COLO829 (cell line): ENCODE data around the gene NSUN6.
A peak's percentile ranks its signal among the peaks of the same experiment; 100 is the strongest.

Experiments used
- DNase-seq: peaks from one replicate; pipeline ENCODE4 v3.0.0; 2012; ENCODE audit warnings: low spot score

The NSUN6 gene

DNA sequence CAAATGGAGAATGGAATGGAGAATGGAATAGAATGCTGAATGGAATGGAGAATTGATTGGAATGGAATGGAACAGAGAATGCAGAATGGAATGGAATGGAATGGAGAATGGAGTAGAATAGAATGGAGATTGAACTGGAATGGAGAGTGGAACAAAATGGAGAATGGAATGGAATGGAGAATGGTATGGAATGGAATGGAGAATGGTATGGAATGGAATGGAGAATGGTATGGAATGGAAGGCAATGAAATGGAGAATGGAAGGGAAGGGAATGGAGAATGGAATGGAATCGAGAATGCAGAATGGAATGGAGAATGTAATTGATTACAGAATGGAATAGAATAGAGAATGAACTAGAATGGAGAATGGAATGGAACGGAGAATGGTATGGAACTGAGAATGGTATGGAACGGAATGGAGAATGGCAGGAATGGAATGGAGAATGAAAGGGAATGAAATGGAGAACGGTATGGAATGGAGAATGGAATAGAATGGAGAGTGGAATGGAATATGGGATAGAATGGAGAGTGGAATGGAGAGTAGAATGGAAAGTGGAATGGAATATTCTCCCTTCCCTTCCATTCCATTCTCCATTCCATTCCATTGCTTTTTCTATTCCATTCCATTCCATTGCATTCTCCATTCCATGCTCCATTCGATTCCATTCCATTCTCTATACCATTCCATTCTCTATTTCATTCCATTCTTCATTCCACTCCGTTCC is 88.2 kb downstream of the NSUN6 start:
- DNase-seq = no peak

DNA sequence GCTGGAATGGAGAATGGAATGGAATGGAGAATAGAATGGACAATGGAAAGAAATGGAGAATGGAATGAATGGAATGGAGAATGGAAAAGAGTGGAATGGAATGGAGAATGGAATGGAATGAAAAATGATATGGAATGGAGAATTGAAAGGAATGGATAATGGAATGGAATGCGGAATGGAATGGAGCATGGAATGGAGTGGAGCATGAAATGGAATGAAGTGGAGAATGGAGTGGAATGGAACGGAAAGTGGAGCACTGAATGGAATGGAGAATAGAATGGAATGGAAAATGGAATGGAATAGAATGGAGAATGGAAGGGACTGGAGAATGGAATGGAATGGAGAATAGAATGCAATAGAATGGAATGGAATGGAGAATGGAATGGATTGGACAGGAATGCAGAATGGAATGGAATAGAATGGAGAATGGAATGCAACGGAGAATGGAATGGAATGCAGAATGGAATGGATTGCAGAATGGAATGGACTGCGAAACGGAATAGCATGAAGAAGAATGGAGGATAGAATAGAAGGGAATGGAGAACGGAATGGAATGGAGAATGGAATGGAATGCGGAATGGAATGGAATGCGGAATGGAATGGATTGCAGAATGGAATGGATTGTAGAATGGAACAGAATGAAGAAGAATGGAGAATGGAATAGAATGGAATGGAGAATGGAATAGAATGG is 89.4 kb downstream of the NSUN6 start:
- no peak for DNase-seq

DNA sequence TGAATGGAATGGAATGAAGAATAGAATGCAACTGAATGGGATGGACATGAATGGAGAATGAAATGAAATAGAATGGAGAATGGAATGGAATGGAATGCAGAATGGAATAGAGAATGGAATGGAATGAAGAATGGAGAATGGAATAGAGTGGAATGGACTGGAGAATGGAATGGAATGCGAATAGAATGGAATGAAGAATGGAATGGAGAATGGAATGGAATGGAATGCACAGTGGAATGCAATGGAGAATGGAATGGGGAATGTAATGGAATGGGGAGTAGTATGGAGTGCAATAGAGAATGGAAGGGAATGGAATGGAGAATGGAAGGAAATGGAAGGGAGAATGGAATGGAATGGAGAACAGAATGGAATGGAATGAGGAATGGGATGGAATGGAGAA is 93.4 kb downstream of the NSUN6 start:
- DNase-seq = no peak

- no peak for DNase-seq
Measured at GRCh38 chr10:18556522-18557147, 94.8 kb downstream of the NSUN6 start.

DNA sequence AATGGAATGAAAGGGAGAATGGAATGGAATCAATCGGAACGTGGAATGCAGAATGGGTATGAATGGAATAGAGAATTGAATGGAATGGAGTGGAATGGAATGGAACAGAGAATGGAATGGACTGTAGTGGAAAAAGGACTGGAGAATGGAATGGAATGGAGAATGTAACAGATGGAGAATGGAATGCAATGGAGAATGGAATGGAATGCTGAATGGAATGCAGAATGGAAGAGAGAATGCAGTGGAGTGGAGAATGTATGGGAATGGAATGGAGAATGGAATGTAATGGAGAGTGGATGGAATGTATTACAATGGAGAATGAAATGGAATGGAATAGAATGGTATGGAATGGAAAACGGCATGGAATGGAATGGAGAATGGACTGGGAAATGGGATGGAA is 96.9 kb downstream of the NSUN6 start:
- DNase-seq = no peak

GRCh38 chr10:18551473-18551872 is 99.9 kb downstream of the NSUN6 start:
- no peak for DNase-seq

- no peak for DNase-seq
Measured at GRCh38 chr10:18549105-18549504, 102.3 kb downstream of the NSUN6 start.

GRCh38 chr10:18545621-18546305 is 105.6 kb downstream of the NSUN6 start:
- no peak for DNase-seq

DNA sequence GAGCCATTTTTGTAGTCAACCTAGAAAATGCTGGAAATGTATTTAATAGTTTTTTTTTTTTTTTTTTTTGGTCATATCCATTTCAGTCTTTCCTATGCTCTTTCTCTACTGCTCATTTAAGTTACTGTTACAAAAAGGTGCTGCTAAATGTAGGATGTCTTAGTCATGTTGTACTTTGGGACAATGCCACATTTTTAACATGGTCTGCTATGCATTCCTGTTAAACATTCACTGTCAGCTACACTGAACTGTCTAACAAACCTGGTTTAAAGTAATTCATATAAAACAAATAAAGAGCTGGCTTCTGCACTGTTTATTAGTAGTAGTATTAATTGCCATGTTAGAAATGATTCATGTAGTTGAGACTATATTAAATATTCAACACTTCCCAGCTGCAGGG is 108.6 kb downstream of the NSUN6 start:
- DNase-seq = no peak

DNA sequence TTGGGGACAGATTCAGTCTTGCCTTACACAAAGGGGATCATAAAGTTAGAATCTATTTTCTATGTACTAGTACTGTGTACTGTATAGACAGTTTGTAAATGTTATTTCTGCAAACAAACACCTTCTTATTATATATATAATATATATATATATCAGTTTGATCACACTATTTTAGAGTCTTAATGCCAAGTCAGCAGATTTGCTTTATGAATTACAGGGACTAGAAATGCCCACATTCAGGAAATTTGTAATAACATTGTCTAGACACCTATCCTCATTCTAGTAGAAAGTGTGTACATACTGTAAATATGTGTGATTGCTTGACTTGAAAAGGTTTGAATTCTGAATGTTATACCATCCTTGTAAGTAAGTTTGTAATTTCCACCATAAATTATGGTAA is 111.2 kb downstream of the NSUN6 start:
- no peak for DNase-seq

DNA sequence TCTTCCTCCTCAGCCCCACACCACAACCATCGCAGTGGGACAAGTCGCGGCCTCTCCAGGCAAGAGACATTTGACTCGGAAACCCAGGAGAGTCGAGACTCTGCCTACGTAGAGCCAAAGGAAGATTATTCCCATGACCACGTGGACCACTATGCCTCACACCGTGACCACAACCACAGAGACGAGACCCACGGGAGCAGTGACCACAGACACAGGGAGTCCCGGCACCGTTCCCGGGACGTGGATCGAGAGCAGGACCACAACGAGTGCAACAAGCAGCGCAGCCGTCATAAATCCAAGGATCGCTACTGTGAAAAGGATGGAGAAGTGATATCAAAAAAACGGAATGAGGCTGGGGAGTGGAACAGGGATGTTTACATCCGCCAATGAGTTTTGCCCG is 112.1 kb downstream of the NSUN6 start:
- no peak for DNase-seq

DNA sequence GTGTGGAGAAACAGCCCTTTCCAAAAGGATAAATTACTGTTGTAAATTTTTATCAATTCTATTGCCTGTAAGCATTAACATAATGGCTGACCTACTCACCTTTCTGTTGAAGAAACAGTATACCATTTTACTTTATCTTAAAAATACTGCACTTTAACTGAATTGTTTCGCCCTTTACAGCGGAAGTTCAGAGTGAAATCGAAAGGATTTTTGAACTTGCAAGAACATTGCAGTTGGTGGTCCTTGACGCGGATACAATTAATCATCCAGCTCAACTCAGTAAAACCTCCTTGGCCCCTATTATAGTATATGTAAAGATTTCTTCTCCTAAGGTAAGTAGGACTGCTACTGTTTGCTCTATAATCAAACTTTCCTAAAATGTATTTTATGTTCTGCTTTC is 117.5 kb downstream of the NSUN6 start:
- DNase-seq = no peak

- no peak for DNase-seq
Measured at GRCh38 chr10:18532881-18533535, 118.4 kb downstream of the NSUN6 start.

DNA sequence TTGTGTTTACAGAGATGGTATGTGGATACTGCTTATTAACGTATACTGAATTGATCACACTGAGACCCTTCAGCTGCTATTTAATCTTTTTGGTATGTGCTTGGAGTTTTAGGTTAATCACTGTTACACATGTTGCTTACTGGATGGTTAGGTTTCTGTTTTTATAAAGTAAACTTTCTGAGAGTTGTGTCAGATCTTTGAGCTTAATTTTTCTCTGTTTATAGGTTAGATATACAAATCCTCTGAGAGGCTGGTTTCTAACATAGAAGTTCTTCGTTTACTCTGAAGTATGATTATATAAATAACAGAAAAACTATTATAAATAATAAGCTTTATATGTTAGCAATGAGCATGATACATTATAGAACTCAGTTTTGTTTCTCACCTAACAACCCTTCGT is 123.1 kb downstream of the NSUN6 start:
- DNase-seq = no peak

DNA sequence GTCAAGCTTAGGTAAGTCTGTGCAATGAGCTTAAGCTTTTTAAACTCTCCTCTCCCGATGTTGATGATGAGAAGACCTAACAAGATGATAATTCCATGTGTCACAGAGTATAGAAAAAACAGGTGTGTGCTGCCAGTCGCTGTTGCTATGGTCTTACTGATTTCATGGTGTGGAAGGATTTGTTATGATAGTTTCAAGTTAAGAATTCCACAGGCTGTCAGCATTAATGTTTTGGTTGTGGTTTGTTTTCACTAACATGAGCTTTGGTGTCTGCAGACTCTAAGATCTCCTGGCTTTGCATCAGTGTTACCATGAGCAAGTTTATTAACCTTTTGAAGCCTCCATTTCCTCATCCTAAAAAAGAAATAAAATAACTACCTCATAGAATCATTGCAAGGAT is 123.7 kb downstream of the NSUN6 start:
- no peak for DNase-seq

GRCh38 chr10:18523858-18524257 is 127.5 kb downstream of the NSUN6 start:
- no peak for DNase-seq

DNA sequence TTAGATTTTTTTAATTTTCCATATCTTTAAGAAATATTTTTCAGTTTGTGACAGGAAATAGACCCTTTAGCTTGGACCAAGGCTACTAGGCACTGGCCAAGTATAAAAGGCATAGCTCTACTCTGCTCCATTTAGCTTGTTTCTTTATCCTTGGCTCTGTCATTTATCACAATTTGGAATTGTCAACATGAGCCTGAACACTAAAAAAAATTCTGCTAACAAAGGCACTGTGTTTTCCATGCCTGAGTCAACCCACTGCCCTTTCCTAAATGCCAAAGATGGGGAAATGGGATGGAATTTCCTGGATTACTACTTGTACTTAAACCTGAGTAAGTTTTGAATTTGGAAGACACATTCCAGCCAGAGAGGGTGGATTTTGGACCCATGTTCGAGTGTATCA is 128.4 kb downstream of the NSUN6 start:
- DNase-seq = peak; percentile 57

DNA sequence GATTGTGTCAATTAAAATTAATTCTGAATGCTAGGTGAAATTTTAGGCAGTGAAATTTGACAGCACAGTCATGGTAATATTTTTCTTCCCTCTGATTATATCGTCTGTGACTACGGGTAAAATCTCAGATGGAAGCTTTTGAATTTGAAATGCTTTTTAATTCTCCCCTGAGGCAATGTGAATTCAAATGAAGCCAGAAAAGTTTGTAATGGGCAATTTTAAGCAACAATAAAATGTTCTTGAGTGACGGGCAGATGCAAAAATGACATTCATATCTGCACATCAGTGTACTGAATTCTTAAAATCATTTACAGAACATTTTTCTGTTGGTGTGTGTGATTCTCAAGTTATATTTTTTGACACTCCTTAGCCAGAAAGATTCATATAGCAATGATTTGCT is 134.5 kb downstream of the NSUN6 start:
- no peak for DNase-seq

GRCh38 chr10:18514537-18514936 is 136.8 kb downstream of the NSUN6 start:
- DNase-seq = no peak

GRCh38 chr10:18508587-18508986 is 142.8 kb downstream of the NSUN6 start:
- DNase-seq = no peak

GRCh38 chr10:18505456-18506118 is 145.8 kb downstream of the NSUN6 start:
- DNase-seq = no peak

GRCh38 chr10:18504161-18504560 is 147.2 kb downstream of the NSUN6 start:
- no peak for DNase-seq
